Upper lobe of left lung (tissue), 4 donors: ENCODE results near the gene DLEC1.

Source experiments
- CTCF ChIP-seq, 6 experiments: fragments of 450-650 bp in 4 of 6; fragments of 200-600 bp in 2 of 6; sonication (generic) in 2 of 6; IDR thresholded peaks; one replicate each; pipeline ENCODE4 v1.5.1; 2016 to 2019; ENCODE audit warnings: antibody characterized with exemption in 6 of 6
- EP300 ChIP-seq, 4 donors: sonication (generic); formaldehyde crosslinking; IDR thresholded peaks; one replicate each; pipeline ENCODE4 v1.5.1; 2017; ENCODE audit warnings: antibody characterized with exemption in 4 of 4, control low read depth in 2 of 4
- POLR2A ChIP-seq, 4 donors: fragments of 450-650 bp; IDR thresholded peaks; one replicate each; pipeline ENCODE4 v1.5.1; 2016 to 2017; ENCODE audit warnings: antibody characterized with exemption in 4 of 4, mild to moderate bottlenecking in 2 of 4
- POLR2AphosphoS5 ChIP-seq, 2 donors: sonication (generic); formaldehyde crosslinking; IDR thresholded peaks; one replicate each; pipeline ENCODE4 v1.5.1; 2017; ENCODE audit warnings: antibody characterized with exemption in 2 of 2

GRCh38 chr3:38027466-38028465 is 11.2 kb upstream of the DLEC1 start:
- no peak for TF ChIP-seq CTCF (IDR thresholded peaks at IDR 0.05)
- no peak for TF ChIP-seq EP300 (IDR thresholded peaks at IDR 0.05)
- TF ChIP-seq POLR2A (IDR thresholded peaks at IDR 0.05) = no peak
- TF ChIP-seq POLR2AphosphoS5 (IDR thresholded peaks at IDR 0.05) = no peak
